GM18873 (cell line): ENCODE results near the gene RIPK4.
"Not testable (repeated sequence)": the region's sequence is repeated elsewhere in the genome, so short reads cannot be mapped to it uniquely, and the experiment has no call there.

Experiments
- ATAC-seq: cut with Tn5 transposase; IDR thresholded peaks from one replicate; pipeline ENCODE4 v1.9.1; 2021; ENCODE audit warnings: mild to moderate bottlenecking, moderate library complexity, moderate number of reproducible peaks; ENCODE audit not compliant: unreplicated experiment, low FRiP score

RIPK4 gene

GRCh38 chr21:41796476-41797080, 29.7 kb upstream of the RIPK4 start:
- ATAC-seq, result no peak

- no peak for ATAC-seq
These were observed 28.9 kb upstream of the RIPK4 start for GRCh38 chr21:41795726-41796125.

- ATAC-seq, result no peak
These were observed 27.7 kb upstream of the RIPK4 start for GRCh38 chr21:41794600-41794999.

GRCh38 chr21:41792711-41793110, 25.9 kb upstream of the RIPK4 start:
- no peak for ATAC-seq

GRCh38 chr21:41786509-41786987, 19.7 kb upstream of the RIPK4 start:
- ATAC-seq, result no peak

- not testable (repeated sequence) for ATAC-seq
These were observed 18.4 kb upstream of the RIPK4 start for GRCh38 chr21:41785262-41785661.

- ATAC-seq, result no peak
These were observed 17.7 kb upstream of the RIPK4 start for GRCh38 chr21:41784456-41785102.

- ATAC-seq, result no peak
These were observed 16.8 kb upstream of the RIPK4 start for GRCh38 chr21:41783476-41784180.

GRCh38 chr21:41781050-41781410, 14.2 kb upstream of the RIPK4 start:
- ATAC-seq, result no peak

GRCh38 chr21:41780337-41781049, 13.6 kb upstream of the RIPK4 start:
- no peak for ATAC-seq

- ATAC-seq, result no peak
These were observed 12.8 kb upstream of the RIPK4 start for GRCh38 chr21:41779659-41780058.

GRCh38 chr21:41778930-41779600, 12.2 kb upstream of the RIPK4 start:
- no peak for ATAC-seq

- ATAC-seq, result no peak
These were observed 11.3 kb upstream of the RIPK4 start for GRCh38 chr21:41777951-41778815.

- ATAC-seq, result no peak
These were observed 9.9 kb upstream of the RIPK4 start for GRCh38 chr21:41776778-41777177.

GRCh38 chr21:41775149-41775472, 8.3 kb upstream of the RIPK4 start:
- ATAC-seq, result no peak

GRCh38 chr21:41774467-41775148, 7.8 kb upstream of the RIPK4 start:
- no peak for ATAC-seq

- no peak for ATAC-seq
These were observed 5.7 kb upstream of the RIPK4 start for GRCh38 chr21:41772351-41773080.

- ATAC-seq, result no peak
These were observed 4.7 kb upstream of the RIPK4 start for GRCh38 chr21:41771625-41771945.
